HTERT RPE-1 (cell line): Measurements from ENCODE around the gene ZFAND3.

Experiments used
- in situ Hi-C: fragments of 300-500 bp; cut with MboI; formaldehyde crosslinking; loops from 4 replicates; pipeline ENCODE4 v1.14.3; 2020; ENCODE audit warnings: low sequenced_read_pairs

Gene ZFAND3

GRCh38 chr6:38193051-38193450 is 373.5 kb downstream of the ZFAND3 start:
- in situ Hi-C loops = no loop called here

DNA sequence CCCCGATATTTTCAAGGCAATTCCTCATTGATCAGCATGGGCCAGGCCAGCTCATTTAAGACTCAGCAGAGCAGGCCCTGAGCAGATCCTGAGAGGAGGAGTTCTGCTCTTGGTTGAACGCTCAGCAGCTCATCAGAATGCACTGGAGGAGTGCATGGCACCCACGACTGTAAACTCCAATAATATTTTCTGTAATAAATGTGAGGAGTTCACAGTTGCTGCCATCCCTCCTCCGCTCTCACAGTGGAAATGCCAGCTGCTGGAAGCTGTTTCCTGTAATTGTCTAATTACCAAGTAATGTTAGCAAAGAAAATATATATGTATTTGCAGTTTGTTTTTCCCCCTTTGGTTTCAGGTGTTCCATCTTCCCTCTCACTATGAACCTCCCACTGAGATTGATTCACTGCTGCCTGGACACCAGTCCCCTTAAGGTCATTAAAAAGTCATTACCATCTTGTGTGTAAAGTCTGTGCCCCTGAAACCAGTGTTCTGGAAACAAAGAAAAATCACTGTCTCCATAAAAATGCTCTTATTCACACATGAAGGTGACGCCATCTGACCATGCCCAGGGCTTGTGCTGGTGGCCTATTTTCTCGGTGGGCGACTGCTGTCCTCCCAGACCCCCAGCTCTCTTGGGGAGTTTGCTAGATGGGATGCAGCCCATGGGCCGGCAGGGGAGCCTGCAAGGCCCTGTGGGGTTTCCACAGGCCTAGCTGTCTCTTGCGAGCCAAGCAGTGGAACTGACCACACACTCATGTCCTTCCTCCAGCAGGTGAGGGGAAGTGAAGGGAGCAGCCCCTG is 374.2 kb downstream of the ZFAND3 start:
- in situ Hi-C loops = no loop called here

- in situ Hi-C loops = no loop called here
These were observed 374.7 kb downstream of the ZFAND3 start for GRCh38 chr6:38194282-38194572.

GRCh38 chr6:38194589-38194988 is 375.1 kb downstream of the ZFAND3 start:
- in situ Hi-C loops = no loop called here

- in situ Hi-C loops = no loop called here
These were observed 375.6 kb downstream of the ZFAND3 start for GRCh38 chr6:38195113-38195635.

DNA sequence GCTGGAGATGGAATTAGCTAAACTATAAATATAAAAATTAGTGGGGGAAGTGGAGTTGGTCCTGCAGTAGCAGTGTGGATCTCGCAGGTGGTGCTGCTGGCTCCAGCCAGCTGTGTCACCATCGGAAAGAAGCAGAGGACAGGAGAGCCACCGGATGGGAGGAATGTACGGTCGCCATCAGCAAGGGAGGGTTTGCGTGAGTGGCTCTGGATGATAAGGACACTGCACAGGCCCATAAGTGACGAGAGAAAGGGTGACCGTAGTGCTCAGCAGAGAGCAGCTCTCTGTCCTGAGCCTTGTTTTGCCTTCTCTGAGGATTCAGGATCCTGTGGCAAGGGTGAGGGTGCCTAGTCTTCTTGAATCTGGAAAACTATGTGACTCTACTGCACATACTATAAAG is 378.7 kb downstream of the ZFAND3 start:
- in situ Hi-C loops = no loop called here
